BE2C (cell line): ENCODE measurements around the gene AK6.
"Not testable (repeated sequence)": the region's sequence is repeated elsewhere in the genome, so short reads cannot be mapped to it uniquely, and the experiment has no call there.

ENCODE experiments used
- DNase-seq: peaks from one replicate; pipeline ENCODE4 v3.0.0-alpha.2; 2020
- H3K27me3 ChIP-seq: fragments of 250-450 bp; sonication (Bioruptor Pico); 2 replicates; pipeline ENCODE4 v1.5.1; 2020; ENCODE audit warnings: mild to moderate bottlenecking
- H3K36me3 ChIP-seq: fragments of 250-450 bp; sonication (Bioruptor Pico); 2 replicates; pipeline ENCODE4 v1.5.1; 2020; ENCODE audit warnings: mild to moderate bottlenecking
- H3K4me1 ChIP-seq: fragments of 250-450 bp; sonication (Bioruptor Pico); 2 replicates; pipeline ENCODE4 v1.5.1; 2020
- H3K4me3 ChIP-seq: 2 replicates; pipeline ENCODE4 v1.5.1; 2011; ENCODE audit warnings: low read depth, low read length
- H3K9me3 ChIP-seq: fragments of 250-450 bp; sonication (Bioruptor Pico); 2 replicates; pipeline ENCODE4 v1.5.1; 2020
- CTCF ChIP-seq: IDR thresholded peaks from 2 replicates; pipeline ENCODE4 v1.5.1; 2012; ENCODE audit warnings: mild to moderate bottlenecking, low read depth, low read length

The AK6 gene

GRCh38 chr5:69414885-69415583, 45.7 kb upstream of the AK6 start, which contains the start of gene MARVELD2:
MARVELD2 (plus strand) TSS chr5:69415116; CDS start chr5:69419386, 4,270 bp downstream.
- Histone ChIP-seq H3K36me3 (peaks cover 17% of the 10 kb centered on the region), H3K9me3 (no peaks in the 10 kb centered on the region), H3K4me1 (no peaks in the 10 kb centered on the region), H3K27me3 (no peaks in the 10 kb centered on the region), H3K4me3 (no peak within 1 kb of the TSS)
- no peak for TF ChIP-seq CTCF
- no peak for DNase-seq

- H3K9me3 ChIP-seq: no peaks in the 10 kb centered on the region
- no peak for TF ChIP-seq CTCF
- H3K27me3 ChIP-seq: no peaks in the 10 kb centered on the region
- H3K4me1 ChIP-seq: no peaks in the 10 kb centered on the region
- DNase-seq: no peak
- H3K36me3 ChIP-seq: peaks cover 10% of the 10 kb centered on the region
- no peak overlapping the region for H3K4me3 ChIP-seq
Observed at GRCh38 chr5:69404659-69405330, 35.5 kb upstream of the AK6 start.

- Histone ChIP-seq H3K27me3 (no peaks in the 10 kb centered on the region), H3K4me1 (no peaks in the 10 kb centered on the region), H3K4me3 (no peak overlapping the region), H3K36me3 (peaks cover 34% of the 10 kb centered on the region), H3K9me3 (no peaks in the 10 kb centered on the region)
- no peak for DNase-seq
- TF ChIP-seq CTCF: no peak
Observed at GRCh38 chr5:69378376-69378775, 9.1 kb upstream of the AK6 start.

GRCh38 chr5:69374911-69375446, 5.7 kb upstream of the AK6 start:
- Histone ChIP-seq H3K4me1 (peaks cover 2% of the 10 kb centered on the region; the same call in 1 of the 2 replicates), H3K36me3 (peaks cover 21% of the 10 kb centered on the region), H3K9me3 (no peaks in the 10 kb centered on the region), H3K4me3 (no peak overlapping the region), H3K27me3 (no peaks in the 10 kb centered on the region)
- no peak for TF ChIP-seq CTCF
- DNase-seq: no peak

GRCh38 chr5:69372394-69372793, 3.1 kb upstream of the AK6 start:
- Histone ChIP-seq H3K4me1 (peaks cover 2% of the 10 kb centered on the region; the same call in 1 of the 2 replicates), H3K27me3 (no peaks in the 10 kb centered on the region), H3K4me3 (no peak overlapping the region), H3K36me3 (peaks cover 16% of the 10 kb centered on the region), H3K9me3 (no peaks in the 10 kb centered on the region)
- no peak for TF ChIP-seq CTCF
- no peak for DNase-seq

- not testable (repeated sequence) for H3K9me3 ChIP-seq, H3K27me3 ChIP-seq, H3K4me1 ChIP-seq, DNase-seq
- Histone ChIP-seq H3K36me3 (peaks cover 26% of the 10 kb centered on the region), H3K4me3 (peak overlapping the region; percentile 86)
Observed at GRCh38 chr5:69370335-69370734, 1.0 kb upstream of the AK6 start.
